ENCODE data around the gene MDK.

Gene MDK

DNA sequence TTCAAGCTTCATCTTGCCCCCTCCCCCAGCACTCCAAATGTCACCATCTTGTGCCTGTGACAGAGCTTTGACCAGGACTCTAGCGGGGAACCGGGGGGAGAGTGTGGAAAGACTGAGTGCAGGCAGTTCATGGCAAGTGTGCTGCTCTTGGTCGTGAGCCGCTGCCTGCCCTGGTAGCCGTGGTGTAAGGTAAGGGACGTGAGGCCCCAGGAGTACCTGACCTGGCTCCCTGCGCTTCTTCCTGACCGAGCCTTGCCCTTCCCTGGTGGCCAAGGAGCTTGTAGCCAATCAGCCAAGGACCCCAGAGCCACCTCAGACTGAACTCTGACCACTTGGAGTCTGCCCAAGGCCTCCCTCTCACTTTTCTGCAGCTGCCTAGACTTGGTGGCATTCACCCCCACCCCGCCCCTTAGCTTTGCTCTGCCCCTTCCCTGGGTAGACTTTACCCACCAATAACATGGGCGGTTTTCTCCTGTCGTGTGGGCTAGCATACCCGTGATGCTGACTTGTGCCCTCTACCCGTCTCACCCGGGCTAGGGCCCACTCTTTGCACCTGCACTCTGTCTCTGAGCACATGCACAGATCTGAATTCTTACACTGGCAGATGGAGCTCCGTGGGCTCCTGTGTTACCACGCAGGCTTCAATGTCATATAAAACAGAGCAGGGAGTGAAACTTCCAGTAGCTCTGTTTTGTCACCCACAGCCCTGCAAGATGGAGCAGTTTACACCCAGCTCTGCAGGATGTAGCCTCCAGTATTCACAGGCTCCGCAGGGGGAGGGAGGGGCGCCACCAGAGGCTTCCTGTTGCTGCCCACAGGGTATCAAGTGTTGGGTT is 32.7 kb upstream of the MDK start:
- DNase-seq (ENCODE audit: low read depth), result no peak

DNA sequence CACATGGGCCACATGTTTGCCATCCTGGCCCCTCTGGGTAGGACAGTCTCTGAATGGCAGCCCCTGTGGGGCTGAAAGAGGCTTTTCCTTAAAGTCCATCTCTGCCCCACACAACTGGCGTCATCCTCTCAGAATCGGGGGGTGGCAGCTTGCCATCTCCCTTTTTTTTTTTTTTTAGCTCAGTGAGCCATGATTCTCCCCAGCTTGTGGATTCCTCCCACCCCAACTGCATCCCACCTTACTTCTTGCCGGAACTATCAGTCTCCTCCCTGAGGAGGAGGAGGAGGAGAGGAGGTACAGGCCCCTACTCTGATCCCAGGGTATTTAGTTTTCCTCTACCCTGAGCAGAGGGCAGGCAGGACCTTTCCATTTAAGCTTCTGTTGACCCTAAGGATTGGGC is 30.8 kb upstream of the MDK start:
- DNase-seq (ENCODE audit: low read depth), result no peak

DNA sequence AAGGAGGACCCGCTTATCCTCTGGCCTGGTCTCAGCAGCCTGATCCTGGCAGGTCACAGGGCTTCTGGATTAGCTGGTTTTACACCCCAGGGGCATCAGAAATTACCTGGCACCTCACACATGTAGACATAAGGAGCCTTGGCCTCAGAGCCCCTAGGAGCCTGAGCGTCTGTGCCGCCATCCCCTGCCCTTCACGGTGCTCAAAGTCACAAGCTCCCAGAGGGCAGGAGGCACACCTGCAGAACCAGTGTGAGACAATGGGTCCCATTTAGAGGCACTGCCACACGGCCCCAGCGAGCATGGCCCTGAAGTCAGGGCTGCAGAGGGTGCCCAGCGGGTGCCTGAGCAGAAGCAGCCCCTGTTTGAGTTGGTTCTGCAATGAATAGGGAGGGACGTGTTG is 30.3 kb upstream of the MDK start:
- no peak for DNase-seq (ENCODE audit: low read depth)

DNA sequence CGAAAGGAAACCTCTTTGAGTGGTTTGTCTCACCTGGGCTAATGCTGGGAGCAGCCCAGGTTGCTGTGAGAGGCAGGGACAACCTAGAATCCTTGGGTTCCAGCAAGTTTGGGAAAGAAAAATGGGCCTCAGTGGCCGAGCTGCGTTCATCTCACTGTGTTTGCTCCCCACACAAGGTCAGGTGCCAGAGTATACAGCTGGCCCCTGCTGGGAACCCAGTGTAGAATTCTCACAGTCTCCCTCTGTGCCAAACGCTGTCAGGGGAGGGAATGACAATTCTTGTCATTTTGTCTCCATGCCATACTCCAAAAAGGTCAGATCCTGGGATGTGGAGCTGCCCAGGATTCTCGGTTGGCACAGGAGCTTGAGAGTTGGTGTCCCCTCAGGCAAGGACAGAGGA is 29.9 kb upstream of the MDK start:
- DNase-seq (ENCODE audit: low read depth), result no peak

DNA sequence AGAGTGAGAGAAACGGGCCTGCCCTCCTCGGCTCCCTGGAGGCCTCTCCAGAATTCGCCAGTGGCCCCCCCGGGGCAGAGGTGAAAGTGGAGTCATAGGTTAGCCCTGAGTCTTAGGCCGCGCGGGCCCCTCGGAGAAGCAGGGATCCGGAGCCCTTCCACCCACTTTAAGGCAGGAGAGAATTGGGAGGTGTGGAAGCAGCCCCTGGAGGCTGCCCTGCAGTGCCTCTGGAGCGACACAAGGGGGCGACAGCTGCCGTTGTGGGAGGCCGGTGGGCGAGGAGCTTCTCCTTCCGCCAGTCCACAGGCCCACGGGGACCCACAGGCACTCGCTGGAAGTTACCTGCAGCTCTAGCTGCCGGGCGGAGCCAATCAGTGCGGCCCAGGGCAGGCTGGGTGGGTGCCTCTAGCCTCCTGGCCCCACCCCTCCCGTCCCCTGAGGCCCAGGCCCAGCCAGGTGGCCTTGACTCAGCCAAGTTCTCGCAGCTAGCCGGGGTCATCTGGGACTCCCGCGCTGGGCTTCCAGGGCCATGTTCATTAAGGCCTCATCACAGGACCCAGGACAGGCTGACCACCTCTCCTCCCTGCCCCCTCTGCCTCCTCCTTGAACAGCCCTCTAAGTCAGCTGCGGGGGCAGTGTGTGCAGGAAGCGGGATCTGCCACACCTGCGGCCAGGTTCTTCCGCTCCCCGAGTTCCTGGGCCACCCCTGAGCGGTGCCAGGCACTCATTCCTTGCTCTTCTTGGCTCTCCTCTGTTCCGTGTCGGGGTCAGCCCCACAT is 29.2 kb upstream of the MDK start:
- DNase-seq (ENCODE audit: low read depth), result peak; percentile 56

DNA sequence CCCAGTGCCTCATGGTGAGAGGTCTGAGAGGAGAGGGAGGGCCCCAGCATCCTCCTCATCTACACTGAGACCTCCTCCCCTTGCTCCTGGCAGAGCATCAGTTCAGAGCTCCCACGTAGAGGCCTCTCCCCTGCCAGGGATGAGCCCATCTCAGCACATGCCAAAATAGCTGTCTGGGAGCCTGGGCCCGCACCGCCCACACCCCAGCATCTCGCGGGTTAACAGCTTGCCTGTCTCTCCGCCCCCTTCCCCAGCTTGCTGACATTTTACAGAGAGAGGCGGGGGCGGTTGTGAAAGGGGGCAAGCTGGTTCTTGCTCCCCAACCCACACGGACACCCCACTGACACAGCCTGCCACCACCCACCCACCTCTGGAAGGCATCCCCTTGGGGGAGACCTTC is 27.8 kb upstream of the MDK start:
- DNase-seq (ENCODE audit: low read depth), result peak; percentile 43

DNA sequence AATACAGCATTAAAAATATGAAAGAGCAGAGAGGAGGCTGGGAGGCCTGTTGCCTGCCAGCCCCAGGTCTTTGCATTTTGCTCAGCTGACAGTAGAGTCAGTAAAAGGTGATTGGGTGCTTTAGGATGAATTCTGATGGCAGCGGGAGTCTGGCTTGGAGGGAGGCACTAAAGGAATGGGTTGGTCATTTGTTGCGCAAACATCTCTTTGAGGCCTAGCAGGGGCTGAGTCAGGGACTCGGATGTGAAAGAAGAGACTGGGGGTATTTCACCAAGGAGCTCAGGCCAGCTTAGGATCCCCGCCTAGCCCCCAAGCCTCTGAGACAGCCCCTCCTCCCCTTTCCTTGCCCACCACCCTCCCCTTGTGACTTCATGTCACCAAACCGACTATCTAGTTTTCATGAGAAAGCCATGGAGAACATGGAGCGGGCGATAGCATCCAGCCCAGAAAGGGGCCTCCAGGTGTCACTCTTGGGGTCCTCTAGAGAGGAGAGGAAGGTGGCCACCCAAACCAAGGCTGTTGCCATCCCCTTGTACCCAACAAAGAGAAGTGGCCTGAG is 24.5 kb upstream of the MDK start:
- DNase-seq (ENCODE audit: low read depth), result no peak

DNA sequence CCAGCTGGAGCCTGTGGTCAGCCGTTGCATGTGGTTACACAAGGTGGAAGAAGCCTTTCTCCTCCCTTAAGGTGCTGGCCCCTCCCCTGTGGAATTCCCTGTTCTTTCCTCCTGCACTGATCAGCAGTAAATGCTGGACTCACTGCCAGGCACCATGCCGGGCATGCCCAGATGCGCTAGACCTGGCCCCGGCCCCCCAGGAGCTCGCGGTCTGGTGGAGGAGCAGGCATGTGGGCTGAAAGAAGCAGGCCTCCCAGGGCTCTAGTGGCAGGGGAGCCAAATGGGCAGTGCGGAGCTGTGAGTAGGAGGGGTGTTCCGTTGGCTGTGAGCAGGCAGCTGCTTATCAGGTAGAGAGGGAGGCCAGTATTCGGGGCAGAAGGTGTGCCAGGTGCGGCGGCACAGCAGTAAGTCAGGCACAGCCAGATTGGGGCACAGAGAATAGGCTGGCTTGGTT is 24.0 kb upstream of the MDK start:
- no peak for DNase-seq (ENCODE audit: low read depth)

DNA sequence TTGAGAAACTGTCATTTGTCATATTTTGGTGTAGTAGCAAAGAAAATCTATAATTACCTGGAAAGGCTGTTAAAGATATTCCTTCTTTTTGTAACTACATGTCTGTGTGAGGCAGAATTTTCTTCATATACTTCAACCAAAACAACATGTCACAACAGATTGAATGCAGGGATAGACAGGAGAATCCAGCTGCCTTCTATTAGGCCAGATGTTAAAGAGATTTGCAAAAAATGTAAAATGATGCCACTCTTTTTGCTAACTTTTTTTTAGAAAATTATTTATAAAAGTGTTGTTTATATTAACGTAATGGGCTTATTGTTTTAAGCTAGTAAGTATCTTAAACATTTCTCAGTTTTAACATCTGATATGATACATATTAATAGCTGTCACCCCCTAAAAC is 21.5 kb upstream of the MDK start:
- DNase-seq (ENCODE audit: low read depth), result no peak

DNA sequence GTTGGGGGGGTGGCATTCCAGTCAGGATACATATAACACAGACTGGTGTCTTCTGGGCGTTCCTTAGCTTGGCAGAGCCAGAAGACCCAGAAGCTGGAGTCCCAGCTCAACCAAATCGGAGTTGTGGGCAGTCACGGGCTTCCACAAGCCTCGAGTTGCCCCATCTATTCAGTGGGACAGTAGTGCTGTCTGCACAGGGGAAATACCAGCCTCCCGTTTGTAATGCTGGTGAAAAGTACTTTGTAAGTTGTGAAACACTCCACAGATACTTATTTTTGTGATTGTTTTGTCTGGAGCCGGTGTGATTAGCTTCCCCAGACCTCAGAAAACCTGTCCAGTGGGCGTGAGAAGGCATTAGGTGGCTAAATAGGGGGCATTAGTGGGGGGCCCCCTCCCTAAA is 20.6 kb upstream of the MDK start:
- no peak for DNase-seq (ENCODE audit: low read depth)

DNA sequence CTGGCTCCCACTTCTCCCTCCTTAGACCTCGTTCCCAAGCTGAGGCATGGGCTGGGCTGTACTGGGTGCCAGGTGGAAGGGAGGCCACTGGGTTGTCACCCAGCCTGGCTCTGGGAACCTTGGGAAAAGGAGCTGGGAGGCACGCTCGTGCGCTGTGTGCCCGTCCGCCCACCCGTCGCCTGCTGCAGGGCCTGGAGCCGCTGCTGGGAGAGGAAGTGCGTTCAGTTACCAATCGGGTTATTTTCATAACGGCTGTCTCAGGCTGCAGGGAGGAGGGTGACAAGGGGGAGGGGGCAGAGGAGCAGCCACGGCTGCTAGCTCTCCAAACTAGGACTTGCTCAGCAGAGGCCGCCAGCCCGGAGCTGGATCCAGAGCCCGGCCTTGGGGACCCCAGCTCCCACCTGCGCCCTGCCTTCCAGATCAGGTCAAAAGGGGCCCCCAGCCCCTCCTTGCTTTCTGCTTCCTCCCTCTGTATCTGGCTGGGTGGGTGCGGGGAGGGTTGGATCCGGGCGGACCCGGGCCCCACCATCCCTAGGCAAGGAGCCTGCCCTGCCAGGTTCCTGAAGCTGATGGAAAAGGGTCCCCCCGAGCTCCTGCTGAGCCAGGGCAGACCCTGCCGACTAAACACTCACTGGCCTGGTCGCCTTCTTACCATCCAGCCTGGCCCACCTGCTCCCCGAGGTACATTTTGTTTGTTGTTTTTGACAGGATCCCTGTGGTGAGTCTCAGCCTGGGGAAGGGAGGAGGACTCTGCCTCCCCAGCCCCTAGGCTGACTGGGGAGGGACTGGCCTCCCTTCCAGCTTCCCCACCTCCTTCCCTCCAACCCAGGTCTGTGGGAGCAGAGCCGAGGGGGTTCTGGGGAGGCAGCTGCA is 19.9 kb upstream of the MDK start:
- DNase-seq (ENCODE audit: low read depth), result peak; percentile 59

DNA sequence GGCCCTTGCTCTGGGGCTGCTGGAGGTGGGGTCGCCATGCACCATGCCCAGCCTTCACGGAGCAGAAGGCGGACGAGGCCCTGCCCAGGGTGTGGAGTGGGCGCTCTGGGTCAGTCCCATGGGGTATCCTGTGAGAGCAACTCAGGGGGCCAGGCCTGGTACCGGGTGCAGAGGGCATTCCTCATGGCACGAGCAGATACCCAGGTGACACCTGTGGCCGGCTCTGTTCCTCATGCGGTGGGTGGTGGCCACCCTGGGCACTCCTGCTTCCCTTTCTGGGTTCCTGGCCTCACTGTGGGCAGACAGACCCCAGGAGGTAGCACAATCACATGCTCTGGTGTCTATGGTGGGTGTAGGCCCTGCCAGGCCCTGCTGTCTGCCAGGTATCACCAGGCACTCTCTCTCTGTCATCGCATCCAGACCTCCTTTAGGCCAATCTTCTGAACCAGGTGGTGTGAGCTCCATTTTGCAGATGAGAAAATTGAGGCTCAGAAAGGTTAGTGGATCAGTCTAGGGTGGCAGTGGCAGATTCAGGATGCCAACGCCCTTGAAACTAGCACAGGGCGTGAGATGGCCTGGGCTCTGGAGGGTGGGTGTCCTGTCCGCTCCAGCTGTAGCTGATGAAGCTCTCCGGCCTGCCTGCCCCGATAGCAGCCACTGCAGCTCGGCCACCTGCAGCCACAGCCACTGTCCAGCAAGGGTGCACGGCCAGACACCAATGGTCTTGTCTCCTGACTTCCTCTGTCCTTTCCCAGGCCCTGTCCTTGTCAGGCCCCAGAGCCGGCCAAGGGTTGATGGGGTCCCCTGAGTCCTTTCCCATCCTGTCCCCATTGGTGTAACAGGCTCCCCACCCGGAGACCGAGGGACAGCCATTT is 19.1 kb upstream of the MDK start:
- no peak for DNase-seq (ENCODE audit: low read depth)

DNA sequence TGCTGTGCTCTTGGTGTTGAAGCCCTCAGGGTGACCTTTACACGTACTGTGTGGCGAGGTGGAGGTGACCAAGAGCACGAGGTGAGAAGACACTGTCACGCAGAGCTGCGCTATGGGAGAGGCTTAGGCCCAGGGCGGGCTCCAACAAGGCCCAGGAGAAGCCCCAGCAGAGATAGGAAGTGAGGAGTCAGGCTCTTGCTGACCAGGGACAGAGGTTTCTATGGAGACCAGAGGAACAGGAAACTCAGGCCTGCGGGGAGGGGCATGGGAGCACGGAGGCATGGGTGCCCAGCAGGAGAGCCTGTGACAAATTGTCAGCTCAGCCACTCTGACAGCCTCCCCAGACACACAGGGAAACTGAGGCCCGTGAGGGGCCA is 18.4 kb upstream of the MDK start:
- no peak for DNase-seq (ENCODE audit: low read depth)

DNA sequence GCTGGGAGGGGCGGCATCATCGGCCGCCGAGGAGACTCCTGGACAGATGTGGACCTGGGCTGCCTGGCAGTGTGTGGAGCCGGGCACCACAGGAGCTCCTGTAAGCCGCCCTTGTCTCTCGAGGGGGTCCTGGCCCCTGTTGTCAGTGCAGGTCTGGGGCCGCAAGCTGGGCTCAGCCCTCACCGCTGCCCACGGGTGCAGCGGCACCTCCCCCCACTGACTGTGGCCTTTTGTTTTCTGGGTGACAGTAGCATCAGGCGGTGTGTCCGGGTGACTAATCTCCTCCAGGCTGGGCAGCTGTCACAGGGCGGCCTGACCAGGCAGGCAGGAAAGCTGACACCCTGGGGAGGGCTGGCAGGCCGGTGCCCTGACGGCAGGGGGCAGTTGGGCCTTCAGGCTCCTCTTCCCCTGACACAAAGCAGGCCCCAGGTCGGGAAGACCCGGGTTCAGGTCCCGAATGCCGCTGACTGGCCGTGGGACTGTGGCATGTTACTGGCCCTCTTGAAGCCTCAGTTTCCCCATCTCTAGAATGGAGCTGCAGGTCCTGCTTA is 17.9 kb upstream of the MDK start:
- DNase-seq (ENCODE audit: low read depth), result no peak

DNA sequence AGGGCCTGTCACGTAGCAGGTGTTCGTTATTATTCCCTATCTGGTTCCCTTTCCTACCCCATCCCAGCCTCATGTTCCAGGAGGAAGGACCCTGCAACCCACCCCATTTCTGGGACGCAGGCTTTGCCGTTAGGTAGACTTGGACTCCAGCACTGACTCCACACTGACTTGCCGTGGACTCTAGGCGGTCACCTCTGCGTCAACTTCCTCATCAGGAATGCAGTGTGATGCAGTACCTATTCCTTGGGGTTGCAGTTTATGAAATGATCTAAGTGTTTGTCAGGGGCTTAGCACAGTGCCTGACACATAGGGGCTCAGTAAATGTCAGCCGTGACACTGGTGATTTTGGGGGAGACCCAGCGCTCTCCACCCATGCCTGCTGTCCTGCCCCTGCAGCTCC is 17.4 kb upstream of the MDK start:
- no peak for DNase-seq (ENCODE audit: low read depth)

DNA sequence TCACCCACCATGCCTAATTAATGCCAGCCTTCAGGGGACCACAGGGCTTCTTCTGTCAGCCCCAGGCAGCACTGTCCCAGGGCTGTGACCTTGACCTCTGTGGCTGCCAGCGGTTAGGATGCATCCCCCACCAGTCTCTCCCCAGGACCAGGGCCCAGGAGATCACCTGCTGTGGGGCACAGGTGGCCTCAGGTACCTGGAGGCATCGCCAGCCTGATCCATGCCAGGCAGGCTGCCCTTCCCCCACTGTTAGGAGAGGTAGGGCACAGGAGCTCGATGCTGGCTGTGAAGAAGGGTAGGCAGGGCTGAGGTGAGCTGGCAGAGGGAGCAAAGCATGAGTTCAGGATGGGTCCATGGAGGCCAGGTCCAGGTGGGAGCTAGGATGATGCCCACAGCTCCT is 16.7 kb upstream of the MDK start:
- DNase-seq (ENCODE audit: low read depth), result no peak

DNA sequence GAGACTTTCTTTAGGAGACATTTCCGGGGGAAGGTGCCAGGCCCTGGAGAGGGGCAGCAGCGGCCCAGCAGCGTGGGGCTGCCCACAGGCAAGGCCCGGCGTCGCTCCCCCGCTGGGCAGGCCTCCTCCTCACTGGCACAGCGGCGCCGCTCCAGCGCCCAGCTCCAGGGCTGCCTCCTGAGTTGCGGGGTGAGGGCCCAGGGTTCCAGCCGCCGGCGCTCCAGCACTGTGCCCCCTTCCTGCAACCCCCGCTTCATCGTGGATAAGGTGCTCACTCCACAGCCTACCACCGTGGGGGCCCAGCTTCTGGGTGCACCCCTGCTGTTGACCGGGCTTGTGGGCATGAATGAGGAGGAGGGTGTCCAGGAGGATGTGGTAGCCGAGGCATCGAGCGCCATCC is 15.2 kb upstream of the MDK start:
- DNase-seq (ENCODE audit: low read depth), result no peak

DNA sequence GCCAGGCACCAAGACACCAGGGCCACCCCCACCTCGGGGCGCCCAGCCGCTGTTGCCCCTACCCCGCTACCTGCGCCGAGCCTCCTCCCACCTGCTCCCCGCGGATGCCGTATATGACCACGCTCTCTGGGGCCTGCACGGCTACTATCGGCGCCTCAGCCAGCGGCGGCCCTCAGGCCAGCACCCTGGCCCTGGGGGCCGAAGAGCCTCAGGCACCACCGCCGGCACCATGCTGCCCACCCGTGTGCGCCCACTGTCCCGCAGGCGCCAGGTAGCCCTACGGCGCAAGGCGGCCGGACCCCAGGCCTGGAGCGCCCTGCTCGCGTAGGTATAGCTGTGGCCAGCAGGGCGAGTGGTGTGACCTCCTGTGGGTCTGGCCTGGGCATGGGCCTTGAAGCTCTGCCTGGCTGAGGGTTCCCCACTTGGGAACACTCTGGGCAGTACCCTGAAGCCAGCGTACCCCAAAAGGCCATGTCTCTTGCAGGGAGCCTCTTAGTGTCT is 14.8 kb upstream of the MDK start:
- no peak for DNase-seq (ENCODE audit: low read depth)

DNA sequence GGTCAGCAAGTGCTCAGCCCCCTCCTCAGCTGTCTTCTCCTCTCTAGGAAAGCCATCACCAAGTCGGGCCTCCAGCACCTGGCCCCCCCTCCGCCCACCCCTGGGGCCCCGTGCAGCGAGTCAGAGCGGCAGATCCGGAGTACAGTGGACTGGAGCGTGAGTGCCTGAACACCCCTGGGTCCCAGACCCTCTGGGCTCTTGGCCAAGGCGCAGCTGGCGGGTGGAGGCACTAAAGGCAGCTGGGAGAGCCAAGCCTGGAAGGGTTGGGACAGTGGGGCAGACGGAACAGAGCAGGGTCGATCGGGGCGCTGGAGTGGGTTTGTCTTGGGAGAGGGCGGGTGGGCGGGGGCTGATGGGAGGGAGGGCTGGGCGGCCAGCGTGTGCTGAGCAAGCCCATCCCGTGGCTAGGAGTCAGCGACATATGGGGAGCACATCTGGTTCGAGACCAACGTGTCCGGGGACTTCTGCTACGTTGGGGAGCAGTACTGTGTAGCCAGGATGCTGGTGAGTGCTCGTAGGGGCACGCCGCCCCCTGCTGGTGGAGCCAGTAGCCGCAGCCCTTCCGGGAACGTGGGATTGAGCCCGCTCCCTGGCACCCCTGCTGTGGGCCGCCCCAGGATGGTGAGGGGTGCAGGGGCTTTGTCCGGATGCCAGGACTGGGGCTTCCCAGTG is 14.1 kb upstream of the MDK start:
- peak; percentile 67 for DNase-seq (ENCODE audit: low read depth)

DNA sequence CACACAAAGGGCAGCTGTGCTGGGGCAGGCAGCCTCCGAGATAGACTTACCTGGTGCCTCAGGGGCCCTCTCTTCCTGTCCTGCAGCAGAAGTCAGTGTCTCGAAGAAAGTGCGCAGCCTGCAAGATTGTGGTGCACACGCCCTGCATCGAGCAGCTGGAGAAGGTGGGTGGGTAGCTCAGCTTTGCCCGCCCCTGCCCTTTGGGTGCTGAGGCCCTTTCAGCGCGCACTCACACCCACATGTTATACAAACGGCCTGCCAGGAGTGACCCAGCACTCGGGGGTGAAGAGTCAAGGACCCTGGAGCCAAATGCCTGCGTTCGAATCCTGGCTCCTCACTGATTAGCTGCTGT is 13.6 kb upstream of the MDK start:
- no peak for DNase-seq (ENCODE audit: low read depth)

Measured in activated T-cell treated with anti-CD3 and anti-CD28 coated beads for 24 hours (primary cell).